Memory B cell (primary cell): ENCODE data around the gene CCDC12.
A peak's percentile ranks its signal among the peaks of the same experiment; 100 is the strongest.

ENCODE experiments used
- ATAC-seq: fragments of 150-1000 bp; cut with Tn5 transposase; 2 replicates; pipeline ENCODE4 v1.10.0; 2021; ENCODE audit warnings: low read depth, mild to moderate bottlenecking, moderate library complexity
- DNase-seq, 2 donors: peaks; one replicate each; pipeline ENCODE4 v3.0.0; 2022; ENCODE audit warnings: low spot score in 2 of 2
- H3K27ac Mint-ChIP-seq: one replicate; pipeline ENCODE4 v1.8.0; 2022; ENCODE audit warnings: mild to moderate bottlenecking, moderate library complexity, mixed read lengths
- H3K27me3 Mint-ChIP-seq: one replicate; pipeline ENCODE4 v1.8.0; 2022; ENCODE audit warnings: mixed read lengths
- H3K36me3 Mint-ChIP-seq: one replicate; pipeline ENCODE4 v1.8.0; 2022; ENCODE audit warnings: mild to moderate bottlenecking, mixed read lengths
- H3K4me1 Mint-ChIP-seq: one replicate; pipeline ENCODE4 v1.8.0; 2022; ENCODE audit warnings: mixed read lengths
- H3K4me3 Mint-ChIP-seq: one replicate; pipeline ENCODE4 v1.8.0; 2022; ENCODE audit warnings: mild to moderate bottlenecking, moderate library complexity, mixed read lengths
- H3K9me3 Mint-ChIP-seq: one replicate; pipeline ENCODE4 v1.8.0; 2022; ENCODE audit warnings: mixed read lengths

Gene CCDC12

GRCh38 chr3:46880884-46881595 lies 95.5 kb downstream of the CCDC12 start:
- peaks cover 6% of the 10 kb centered on the region for H3K4me1 Mint-ChIP-seq
- H3K4me3 Mint-ChIP-seq = peak overlapping the region; percentile 65
- H3K27me3 Mint-ChIP-seq = peaks cover 31% of the 10 kb centered on the region
- ATAC-seq = no peak
- no peak for DNase-seq
- H3K27ac Mint-ChIP-seq = no peak overlapping the region
- H3K36me3 Mint-ChIP-seq = no peaks in the 10 kb centered on the region
- H3K9me3 Mint-ChIP-seq = no peaks in the 10 kb centered on the region

GRCh38 chr3:46878781-46879436 lies 97.6 kb downstream of the CCDC12 start:
- Mint-ChIP-seq H3K27ac (no peak overlapping the region), H3K27me3 (peaks cover 19% of the 10 kb centered on the region), H3K4me3 (no peak overlapping the region)

GRCh38 chr3:46877406-46878125 lies 99.0 kb downstream of the CCDC12 start, which contains the start of gene PTH1R:
Gene PTH1R (plus strand): TSS chr3:46877721. CDS start chr3:46883560, 5,839 bp downstream.
- H3K36me3 Mint-ChIP-seq = no peaks in the 10 kb centered on the region
- H3K4me1 Mint-ChIP-seq = peaks cover 15% of the 10 kb centered on the region
- H3K9me3 Mint-ChIP-seq = no peaks in the 10 kb centered on the region
- H3K27me3 Mint-ChIP-seq = peaks cover 13% of the 10 kb centered on the region
- no peak within 1 kb of the TSS for H3K27ac Mint-ChIP-seq
- H3K4me3 Mint-ChIP-seq = no peak within 1 kb of the TSS
- DNase-seq (no peak), ATAC-seq (no peak)

More at GRCh38 chr3:46878781-46879436, 97.6 kb downstream of the CCDC12 start:
- Mint-ChIP-seq H3K9me3 (no peaks in the 10 kb centered on the region), H3K4me1 (peaks cover 9% of the 10 kb centered on the region), H3K36me3 (no peaks in the 10 kb centered on the region)
- ATAC-seq (no peak), DNase-seq (no peak)

- H3K27ac Mint-ChIP-seq = no peak overlapping the region
- H3K4me1 Mint-ChIP-seq = peaks cover 13% of the 10 kb centered on the region
- H3K27me3 Mint-ChIP-seq = peaks cover 11% of the 10 kb centered on the region
- H3K9me3 Mint-ChIP-seq = no peaks in the 10 kb centered on the region
- ATAC-seq (no peak), DNase-seq (no peak)
- H3K36me3 Mint-ChIP-seq = no peaks in the 10 kb centered on the region
- H3K4me3 Mint-ChIP-seq = no peak overlapping the region
These were observed 99.9 kb downstream of the CCDC12 start for GRCh38 chr3:46876313-46877300.

- no peak for ATAC-seq
These were observed 101.0 kb downstream of the CCDC12 start for GRCh38 chr3:46875560-46875959.

GRCh38 chr3:46874430-46874829 lies 102.1 kb downstream of the CCDC12 start:
- Mint-ChIP-seq H3K27me3 (peaks cover 15% of the 10 kb centered on the region), H3K36me3 (no peaks in the 10 kb centered on the region), H3K27ac (no peak overlapping the region), H3K9me3 (no peaks in the 10 kb centered on the region), H3K4me1 (peaks cover 13% of the 10 kb centered on the region), H3K4me3 (no peak overlapping the region)
- no peak for ATAC-seq
- DNase-seq = no peak

More at GRCh38 chr3:46875560-46875959, 101.0 kb downstream of the CCDC12 start:
- H3K4me1 Mint-ChIP-seq = peaks cover 13% of the 10 kb centered on the region
- peaks cover 13% of the 10 kb centered on the region for H3K27me3 Mint-ChIP-seq
- H3K4me3 Mint-ChIP-seq = no peak overlapping the region
- H3K9me3 Mint-ChIP-seq = no peaks in the 10 kb centered on the region
- DNase-seq = no peak
- H3K27ac Mint-ChIP-seq = no peak overlapping the region
- H3K36me3 Mint-ChIP-seq = no peaks in the 10 kb centered on the region

GRCh38 chr3:46873521-46873920 lies 103.0 kb downstream of the CCDC12 start:
- H3K4me3 Mint-ChIP-seq = no peak overlapping the region
- peaks cover 15% of the 10 kb centered on the region for H3K27me3 Mint-ChIP-seq
- no peak for ATAC-seq
- no peaks in the 10 kb centered on the region for H3K36me3 Mint-ChIP-seq
- H3K4me1 Mint-ChIP-seq = peaks cover 13% of the 10 kb centered on the region
- no peak overlapping the region for H3K27ac Mint-ChIP-seq
- DNase-seq = no peak
- H3K9me3 Mint-ChIP-seq = no peaks in the 10 kb centered on the region
